NT2/D1 (cell line): ENCODE measurements around the gene VPS50.

Experiments used
- SUZ12 ChIP-seq: IDR thresholded peaks from 2 replicates; pipeline ENCODE4 v1.6.1; 2011; ENCODE audit not compliant: insufficient read length, insufficient read depth; ENCODE audit errors: extremely low read depth
- YY1 ChIP-seq: IDR thresholded peaks from 2 replicates; pipeline ENCODE4 v1.6.1; 2011; ENCODE audit not compliant: insufficient read length, insufficient read depth
- ZNF274 ChIP-seq: IDR thresholded peaks from 2 replicates; pipeline ENCODE4 v1.6.1; 2011; ENCODE audit warnings: mild to moderate bottlenecking, low read depth, low read length

DNA sequence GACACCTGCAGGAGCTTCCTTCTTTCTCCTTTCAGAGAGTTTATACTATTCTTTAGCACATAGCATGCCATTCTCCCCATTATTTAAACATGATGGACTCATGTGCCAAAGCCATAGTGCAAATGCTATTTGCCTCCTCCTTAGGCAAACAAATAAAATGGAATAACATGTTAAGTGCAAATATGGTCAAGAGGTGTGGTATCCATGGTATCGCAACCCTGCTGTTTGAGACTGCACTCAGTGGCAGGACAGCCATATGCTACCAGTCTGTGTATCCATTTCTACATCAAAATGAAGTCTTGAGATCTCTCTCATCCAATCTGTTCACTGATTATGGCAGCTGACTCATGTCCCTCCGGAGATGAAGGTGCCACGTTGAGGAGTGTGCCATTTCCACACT is 28.7 kb upstream of the VPS50 start:
- TF ChIP-seq YY1 (no peak), ZNF274 (no peak), SUZ12 (no peak)
